HepG2 (cell line): ENCODE measurements around the gene MLST8. TPM values are rescaled to one million over a fixed set of nuclear protein-coding genes. Genes with fewer than 3 reads are reported as not detected.

Experiments
- ATAC-seq: fragments of 200-7000 bp; cut with Tn5 transposase; 3 replicates; pipeline ENCODE4 v1.9.1; 2020; ENCODE audit warnings: mild to moderate bottlenecking, moderate library complexity
- BruUV-seq: library from RNA; stranded (reverse); fragments of 400-500 nt; replicated peaks from 2 replicates; lab custom pipeline; 2021; lab: Mats Ljungman, UMichigan
- CTCF ChIA-PET: fragments of 300-600 bp; formaldehyde crosslinking; extraction: SDS; loops from one replicate; lab custom pipeline; 2021; ENCODE audit warnings: low total read pairs, inconsistent platforms, low intra/inter-chr PET ratio; lab: Yijun Ruan, JAX
- POLR2A ChIA-PET: fragments of 350-600 bp; sonication (Branson Sonifier 250); formaldehyde crosslinking; loops from one replicate; lab custom pipeline; 2020; ENCODE audit warnings: antibody characterized with exemption, inconsistent platforms; lab: Yijun Ruan, JAX
- DNase-seq: peaks from one replicate; pipeline ENCODE4 v3.0.0-alpha.2; 2015; ENCODE audit warnings: low spot score
- FAIRE-seq: peaks from 3 replicates; lab custom pipeline; 2011; peaks lifted over from hg19 to GRCh38; lab: Jason Lieb, UNC
- H2AFZ ChIP-seq: one replicate; pipeline ENCODE4 v1.6.1; 2011; ENCODE audit warnings: low read length, inconsistent platforms
- H3K27ac ChIP-seq: fragments of 300-600 bp; 3 replicates; pipeline ENCODE4 v1.8.0; 2011; ENCODE audit warnings: mixed run types, mild to moderate bottlenecking, mixed read lengths, low read length, inconsistent platforms; ENCODE audit not compliant: insufficient read depth; ENCODE audit errors: extremely low read length
- H3K27me3 ChIP-seq, 2 experiments: fragments of 200-600 bp in 1 of 2; 2 replicates in 1 of 2; 3 replicates in 1 of 2; pipeline versions ENCODE4 v1.6.0 to v1.8.0; 2011; ENCODE audit warnings: low read length in 2 of 2, mild to moderate bottlenecking in 2 of 2, moderate library complexity in 2 of 2, inconsistent platforms in 1 of 2; ENCODE audit not compliant: insufficient read depth in 2 of 2, control insufficient read depth in 1 of 2
- H3K36me3 ChIP-seq, 2 experiments: fragments of 200-600 bp in 1 of 2; replicated peaks in 1 of 2; 2 replicates in 1 of 2; 3 replicates in 1 of 2; pipeline versions ENCODE4 v1.5.1 to v1.8.0; 2011; ENCODE audit warnings: low read length in 2 of 2, inconsistent platforms in 1 of 2; ENCODE audit not compliant: insufficient read depth in 2 of 2, control insufficient read depth in 1 of 2
- H3K4me1 ChIP-seq: 2 replicates; pipeline ENCODE4 v1.5.1; 2012; ENCODE audit warnings: low read length, inconsistent platforms; ENCODE audit not compliant: insufficient read depth
- H3K4me2 ChIP-seq: 2 replicates; pipeline ENCODE4 v1.6.0; 2011; ENCODE audit warnings: low read depth, low read length, inconsistent platforms
- H3K4me3 ChIP-seq, 3 experiments: fragments of 200-600 bp in 1 of 3; sonication (generic), shearing (Covaris generic) in 1 of 3; replicated peaks in 1 of 3; 2 replicates each; pipeline ENCODE4 v1.5.1; 2011 to 2016; ENCODE audit warnings: low read length in 3 of 3, inconsistent platforms in 2 of 3, low read depth in 2 of 3, mild to moderate bottlenecking in 2 of 3, control low read depth in 1 of 3, mixed read lengths in 1 of 3; ENCODE audit not compliant: insufficient read depth in 1 of 3
- H3K79me2 ChIP-seq: one replicate; pipeline ENCODE4 v1.6.1; 2011; ENCODE audit warnings: low read length, inconsistent platforms; ENCODE audit not compliant: insufficient read depth
- H3K9ac ChIP-seq: 2 replicates; pipeline ENCODE4 v1.6.0; 2011; ENCODE audit warnings: mild to moderate bottlenecking, low read depth, low read length, inconsistent platforms; ENCODE audit not compliant: insufficient read depth
- H3K9me3 ChIP-seq: 2 replicates; pipeline ENCODE4 v1.5.1; 2012; ENCODE audit warnings: mild to moderate bottlenecking, low read length
- H4K20me1 ChIP-seq: 2 replicates; pipeline ENCODE4 v1.6.0; 2011; ENCODE audit warnings: inconsistent platforms, mild to moderate bottlenecking, low read length, moderate library complexity; ENCODE audit not compliant: insufficient read depth
- AGO2 ChIP-seq: fragments of 200-400 bp; formaldehyde crosslinking; optimal IDR thresholded peaks from 2 replicates; pipeline ENCODE3; 2017; ENCODE audit warnings: mild to moderate bottlenecking, low read depth, low read length, moderate library complexity
- ISL2 ChIP-seq: sonication (generic); formaldehyde crosslinking; IDR thresholded peaks from 2 replicates; pipeline ENCODE4 v1.5.0; 2020; ENCODE audit warnings: missing genetic modification reagents
- MIER3 ChIP-seq: IDR thresholded peaks from 2 replicates; pipeline ENCODE4 v1.6.1; 2016; ENCODE audit warnings: missing compliant biosample characterization, borderline replicate concordance
- NFE2 ChIP-seq: sonication (generic); formaldehyde crosslinking; IDR thresholded peaks from 2 replicates; pipeline ENCODE4 v1.4.0; 2020; ENCODE audit warnings: missing genetic modification reagents
- PITX1 ChIP-seq: sonication (generic); formaldehyde crosslinking; IDR thresholded peaks from 2 replicates; pipeline ENCODE4 v1.5.1; 2020; ENCODE audit warnings: mild to moderate bottlenecking, missing genetic modification reagents
- RBFOX2 ChIP-seq: fragments of 200-400 bp; formaldehyde crosslinking; IDR thresholded peaks from 2 replicates; pipeline ENCODE4 v1.6.1; 2017; ENCODE audit warnings: low read depth, mild to moderate bottlenecking, low read length
- ZFP37 ChIP-seq: sonication (generic); formaldehyde crosslinking; IDR thresholded peaks from 2 replicates; pipeline ENCODE4 v1.4.0; 2020; ENCODE audit warnings: missing genetic modification reagents, borderline replicate concordance
- ZNF709 ChIP-seq: sonication (generic); formaldehyde crosslinking; IDR thresholded peaks from 2 replicates; pipeline ENCODE4 v1.5.0; 2020; ENCODE audit warnings: mild to moderate bottlenecking, missing genetic modification reagents
- WGBS: methylation state at CpG from one replicate; pipeline ENCODE4 v1.1.6; 2017; ENCODE audit warnings: low lambda C conversion rate; 5-methylcytosine and 5-hydroxymethylcytosine counted together
- in situ Hi-C: cut with HindIII; loops from 2 replicates; pipeline ENCODE4 v1.10.0; 2017; ENCODE audit warnings: low pct_unique_long_range_greater_than_20kb; ENCODE audit not compliant: extremely low pct_ligation_motif_present
- intact Hi-C: fragments of 100-400 bp; cut with micrococcal nuclease; formaldehyde crosslinking; loops from one replicate; pipeline ENCODE4 v1.10.0; 2022; ENCODE audit not compliant: unreplicated experiment
- polyA plus RNA-seq, 8 experiments: library from polyadenylated mRNA; depleted of rRNA in 3 of 8; stranded (reverse) in 7 of 8; unstranded in 1 of 8; fragments of >200 nt; fragmentation: Illumina TruSeq in 4 of 8; extraction: Trizol in 4 of 8; gene quantifications; 2 replicates each; pipeline versions ENCODE4 v1.2.1 to v1.2.3, GENCODE V29; 2011 to 2016; ENCODE audit warnings: low read depth in 4 of 8, missing spikeins in 1 of 8, mixed read lengths in 1 of 8; ENCODE audit not compliant: insufficient read depth in 1 of 8
- total RNA-seq, 5 experiments: library from RNA; depleted of rRNA; stranded (reverse); fragments of >200 nt; fragmentation: Illumina TruSeq; extraction: Trizol; gene quantifications; 2 replicates each; pipeline ENCODE4 v1.2.3, GENCODE V29; 2016; ENCODE audit warnings: low read depth in 1 of 5
- TF ChIP-seq, protein P1 (sequence below): sonication (generic); formaldehyde crosslinking; IDR thresholded peaks from 2 replicates; pipeline ENCODE4 v1.8.0; 2022; ENCODE audit warnings: missing genetic modification reagents, mild to moderate bottlenecking, inconsistent platforms, borderline replicate concordance
- TF ChIP-seq, protein P2 (sequence below): sonication (generic); formaldehyde crosslinking; IDR thresholded peaks from 2 replicates; pipeline ENCODE4 v1.8.0; 2022; ENCODE audit warnings: low read depth, missing genetic modification reagents
- TF ChIP-seq, protein P3 (sequence below): sonication (generic); formaldehyde crosslinking; IDR thresholded peaks from 2 replicates; pipeline ENCODE4 v1.5.0; 2020; ENCODE audit warnings: missing genetic modification reagents, mild to moderate bottlenecking, borderline replicate concordance

MLST8 gene
- total and polyA plus RNA-seq, 2 of the 13 experiments (the other 11 are each of a cell fraction or from before 2014, with no cell fraction given), result 30.8 to 72.7 TPM

DNA sequence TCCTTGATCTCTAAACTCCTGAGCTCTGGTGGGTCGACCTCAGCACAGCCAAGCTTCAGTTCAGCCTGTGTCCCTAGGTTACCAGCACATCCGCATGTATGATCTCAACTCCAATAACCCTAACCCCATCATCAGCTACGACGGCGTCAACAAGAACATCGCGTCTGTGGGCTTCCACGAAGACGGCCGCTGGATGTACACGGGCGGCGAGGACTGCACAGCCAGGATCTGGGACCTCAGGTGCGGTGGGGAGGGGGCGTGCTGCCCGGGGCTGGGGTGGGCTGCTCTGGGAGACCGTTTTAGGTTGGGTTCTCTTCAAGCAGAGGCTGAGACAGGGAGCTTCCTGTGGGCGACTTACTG, 1.1 kb downstream of the MLST8 start (continued):
- TF ChIP-seq, protein P1, sequence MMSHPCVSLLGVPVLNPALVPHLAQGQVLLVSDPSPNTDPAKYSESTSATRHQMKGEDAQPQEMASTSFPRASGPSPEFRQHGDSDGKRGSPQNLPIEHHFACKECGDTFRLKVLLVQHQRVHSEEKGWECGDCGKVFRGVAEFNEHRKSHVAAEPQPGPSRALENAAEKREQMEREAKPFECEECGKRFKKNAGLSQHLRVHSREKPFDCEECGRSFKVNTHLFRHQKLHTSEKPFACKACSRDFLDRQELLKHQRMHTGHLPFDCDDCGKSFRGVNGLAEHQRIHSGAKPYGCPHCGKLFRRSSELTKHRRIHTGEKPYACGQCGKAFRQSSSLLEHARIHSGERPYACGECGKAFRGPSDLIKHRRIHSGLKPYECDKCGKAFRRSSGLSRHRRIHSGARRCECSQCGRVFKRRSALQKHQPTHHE (CRISPR knock-in tag), result no peak
- TF ChIP-seq ZNF709 (CRISPR knock-in tag) (no peak), MIER3 (CRISPR knock-in tag) (no peak), PITX1 (CRISPR knock-in tag) (no peak)
- TF ChIP-seq, protein P2, sequence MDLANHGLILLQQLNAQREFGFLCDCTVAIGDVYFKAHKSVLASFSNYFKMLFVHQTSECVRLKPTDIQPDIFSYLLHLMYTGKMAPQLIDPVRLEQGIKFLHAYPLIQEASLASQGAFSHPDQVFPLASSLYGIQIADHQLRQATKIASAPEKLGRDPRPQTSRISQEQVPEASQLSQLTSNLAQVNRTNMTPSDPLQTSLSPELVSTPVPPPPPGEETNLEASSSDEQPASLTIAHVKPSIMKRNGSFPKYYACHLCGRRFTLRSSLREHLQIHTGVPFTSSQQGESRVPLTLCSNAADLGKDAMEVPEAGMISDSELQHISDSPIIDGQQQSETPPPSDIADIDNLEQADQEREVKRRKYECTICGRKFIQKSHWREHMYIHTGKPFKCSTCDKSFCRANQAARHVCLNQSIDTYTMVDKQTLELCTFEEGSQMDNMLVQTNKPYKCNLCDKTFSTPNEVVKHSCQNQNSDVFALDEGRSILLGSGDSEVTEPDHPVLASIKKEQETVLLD, result no peak
- TF ChIP-seq, protein P3, sequence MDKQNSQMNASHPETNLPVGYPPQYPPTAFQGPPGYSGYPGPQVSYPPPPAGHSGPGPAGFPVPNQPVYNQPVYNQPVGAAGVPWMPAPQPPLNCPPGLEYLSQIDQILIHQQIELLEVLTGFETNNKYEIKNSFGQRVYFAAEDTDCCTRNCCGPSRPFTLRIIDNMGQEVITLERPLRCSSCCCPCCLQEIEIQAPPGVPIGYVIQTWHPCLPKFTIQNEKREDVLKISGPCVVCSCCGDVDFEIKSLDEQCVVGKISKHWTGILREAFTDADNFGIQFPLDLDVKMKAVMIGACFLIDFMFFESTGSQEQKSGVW (CRISPR knock-in tag), result no peak

DNA sequence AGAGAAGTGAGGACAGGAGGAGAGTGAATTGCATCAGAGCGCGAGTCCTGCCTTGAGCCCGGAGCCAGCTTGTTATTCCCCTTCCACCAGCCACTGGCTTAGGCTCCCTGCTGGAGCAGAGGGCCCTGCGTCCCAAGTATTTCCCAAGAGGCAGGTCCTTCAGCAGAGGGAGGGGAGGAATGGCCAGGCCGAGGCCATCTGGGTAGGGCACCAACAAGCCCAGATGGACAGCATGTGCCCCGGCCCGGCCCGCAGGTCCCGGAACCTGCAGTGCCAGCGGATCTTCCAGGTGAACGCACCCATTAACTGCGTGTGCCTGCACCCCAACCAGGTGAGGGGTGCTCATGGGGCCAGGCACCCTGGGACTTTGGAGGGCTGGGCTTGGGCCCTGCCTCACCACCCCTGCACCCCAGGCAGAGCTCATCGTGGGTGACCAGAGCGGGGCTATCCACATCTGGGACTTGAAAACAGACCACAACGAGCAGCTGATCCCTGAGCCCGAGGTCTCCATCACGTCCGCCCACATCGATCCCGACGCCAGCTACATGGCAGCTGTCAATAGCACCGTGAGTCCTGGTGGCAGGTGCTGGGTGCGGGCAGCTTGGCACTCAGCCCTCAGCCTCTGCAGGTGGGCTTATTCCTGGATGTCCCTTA, 1.7 kb downstream of the MLST8 start:
- FAIRE-seq (no peak), ATAC-seq (no peak), DNase-seq (no peak)
- Histone ChIP-seq H3K4me2 (peak overlapping the region; percentile 95; the same call in 1 of the 2 replicates), H3K9me3 (no peaks in the 10 kb centered on the region), H3K27ac (no peak overlapping the region), H4K20me1 (no peaks in the 10 kb centered on the region), H3K27me3 (no peaks in the 10 kb centered on the region), H3K4me3 (0 out of 6 replicates have a peak overlapping the region, but pooled peaks of 1 of the 3 experiments have one; percentile 96), H2AFZ (no peak overlapping the region), H3K4me1 (peaks cover 43% of the 10 kb centered on the region), H3K79me2 (peaks cover 8% of the 10 kb centered on the region), H3K36me3 (peaks cover 2 to 13% of the 10 kb centered on the region in 2 experiments; a peak in 4 of 5 replicates), H3K9ac (no peak overlapping the region; the same call in 1 of the 2 replicates)
- WGBS, result 93% methylated on average over 7 of the region's 23 CpGs
- POLR2A ChIA-PET, result interaction anchor here (1.0 to 4.3 kb wide), 4 partner anchors 8 to 52 kb away, joined by 3 to 18 read pairs (median 8); partner anchors contain the start of genes PGP and TRAF7
- no peak for TF ChIP-seq NFE2 (CRISPR knock-in tag)
- TF ChIP-seq ISL2 (CRISPR knock-in tag), result no peak
- peak; percentile 76 for TF ChIP-seq AGO2
- TF ChIP-seq RBFOX2, result peak; percentile 62
- no peak for TF ChIP-seq ZFP37 (CRISPR knock-in tag)
- in situ Hi-C loops (no loop called here), intact Hi-C loops (no loop called here)
- TSS peak; percentile 45 for BruUV-seq
- CTCF ChIA-PET, result no interaction called here
